GM12891 (cell line): ENCODE results near the gene MAPKBP1.

Source experiments
- DNase-seq: peaks from one replicate; pipeline ENCODE4 v3.0.0; 2011; ENCODE audit warnings: low spot score; ENCODE audit not compliant: insufficient read length
- FAIRE-seq: peaks from 2 replicates; lab custom pipeline; 2011; peaks lifted over from hg19 to GRCh38; lab: Jason Lieb, UNC
- PAX5 ChIP-seq: IDR thresholded peaks from 2 replicates; pipeline ENCODE4 v1.6.1; 2011; ENCODE audit warnings: low read length, moderate library complexity, mild to moderate bottlenecking; ENCODE audit not compliant: insufficient read depth, severe bottlenecking
- POLR2A ChIP-seq: IDR thresholded peaks from 2 replicates; pipeline ENCODE4 v1.6.1; 2011; ENCODE audit warnings: low read depth, low read length, control low read depth
- POLR2AphosphoS5 ChIP-seq: IDR thresholded peaks from 2 replicates; pipeline ENCODE4 v1.6.1; 2011; ENCODE audit warnings: low read depth, low read length, control low read depth
- POU2F2 ChIP-seq: IDR thresholded peaks from 2 replicates; pipeline ENCODE4 v1.6.1; 2011; ENCODE audit warnings: low read depth, mild to moderate bottlenecking, control low read depth, low read length, moderate library complexity
- SPI1 ChIP-seq: IDR thresholded peaks from 2 replicates; pipeline ENCODE4 v1.6.1; 2011; ENCODE audit warnings: low read depth, low read length, control low read depth
- TAF1 ChIP-seq: IDR thresholded peaks from 2 replicates; pipeline ENCODE4 v1.6.1; 2011; ENCODE audit warnings: low read depth, low read length, control low read depth

Gene MAPKBP1

GRCh38 chr15:41817327-41817726 lies 43.0 kb downstream of the MAPKBP1 start:
- TF ChIP-seq POLR2AphosphoS5 (no peak), TAF1 (no peak), POLR2A (no peak), POU2F2 (no peak), PAX5 (no peak), SPI1 (no peak)
- FAIRE-seq (no peak), DNase-seq (no peak)

GRCh38 chr15:41817781-41818180 lies 43.5 kb downstream of the MAPKBP1 start:
- no peak for DNase-seq
- FAIRE-seq = no peak
- TF ChIP-seq POLR2AphosphoS5 (no peak), SPI1 (no peak), POLR2A (no peak), POU2F2 (no peak), TAF1 (no peak), PAX5 (no peak)

GRCh38 chr15:41819455-41820050 lies 45.3 kb downstream of the MAPKBP1 start:
- TF ChIP-seq TAF1 (no peak), SPI1 (no peak), POLR2A (no peak), POU2F2 (no peak), POLR2AphosphoS5 (no peak), PAX5 (no peak)
- no peak for FAIRE-seq
- DNase-seq = no peak

GRCh38 chr15:41820791-41821423 lies 46.6 kb downstream of the MAPKBP1 start:
- DNase-seq = no peak
- TF ChIP-seq TAF1 = no peak
- FAIRE-seq = no peak

DNA sequence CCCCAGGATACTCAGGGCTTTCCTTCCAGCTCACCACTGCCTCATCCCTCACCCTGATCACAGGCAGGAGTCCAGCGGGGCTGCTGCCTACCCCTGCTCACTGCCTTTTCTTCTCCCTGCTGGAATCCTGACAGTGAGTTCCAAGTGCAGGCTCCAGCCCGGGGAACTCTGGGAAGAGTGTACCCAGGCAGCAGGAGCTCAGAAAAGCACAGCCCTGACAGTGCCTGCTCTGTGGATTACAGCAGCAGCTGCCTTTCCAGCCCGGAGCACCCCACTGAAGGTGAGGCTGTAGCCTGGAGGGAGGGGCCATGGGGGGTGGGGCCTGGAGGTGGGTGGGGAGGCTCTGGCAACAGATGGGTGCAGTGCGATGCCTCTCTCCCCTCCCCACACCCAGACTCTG lies 47.5 kb downstream of the MAPKBP1 start:
- no peak for TF ChIP-seq POU2F2
- TF ChIP-seq POLR2AphosphoS5 = no peak
- no peak for TF ChIP-seq SPI1
- no peak for TF ChIP-seq PAX5
- TF ChIP-seq POLR2A = no peak
- no peak for TF ChIP-seq TAF1
- FAIRE-seq = no peak
- no peak for DNase-seq

DNA sequence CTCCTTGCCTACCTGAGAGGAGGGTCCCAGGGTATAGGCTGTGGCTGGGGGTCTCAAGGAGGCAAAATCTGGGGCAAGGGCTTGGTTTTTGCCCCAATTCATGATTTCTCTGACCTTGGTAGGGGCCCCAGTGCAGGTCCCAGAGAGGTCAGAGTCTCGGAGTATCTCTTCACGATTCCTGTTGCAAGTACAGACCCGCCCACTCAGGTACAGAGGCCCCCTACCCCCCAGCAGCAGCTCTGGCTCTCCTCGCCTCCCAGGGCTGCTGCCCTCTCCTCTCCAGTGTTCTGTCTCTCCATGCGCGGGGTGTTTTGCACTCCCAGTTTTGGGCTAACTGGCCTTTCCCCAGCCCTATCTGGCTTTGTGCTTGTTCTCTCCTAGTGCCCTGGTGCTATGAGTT lies 48.2 kb downstream of the MAPKBP1 start:
- DNase-seq (no peak), FAIRE-seq (no peak)
- TF ChIP-seq POLR2A (no peak), POU2F2 (no peak), SPI1 (no peak), TAF1 (no peak), POLR2AphosphoS5 (no peak), PAX5 (no peak)

DNA sequence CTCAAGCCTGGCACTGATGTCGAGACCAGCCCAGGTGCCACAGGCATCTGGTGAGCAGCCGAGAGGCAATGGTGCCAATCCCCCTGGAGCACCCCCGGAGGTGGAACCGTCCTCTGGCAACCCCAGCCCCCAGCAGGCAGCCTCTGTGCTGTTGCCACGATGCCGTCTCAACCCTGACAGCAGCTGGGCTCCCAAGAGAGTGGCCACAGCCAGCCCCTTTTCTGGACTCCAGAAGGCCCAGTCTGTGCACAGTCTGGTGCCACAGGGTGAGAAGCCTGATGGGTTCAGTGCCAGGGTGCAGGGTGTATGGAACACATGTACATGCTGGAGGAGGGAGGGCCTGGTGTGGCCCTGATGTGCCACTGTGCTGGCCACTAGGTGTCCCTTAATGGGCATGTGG lies 48.7 kb downstream of the MAPKBP1 start:
- FAIRE-seq (no peak), DNase-seq (no peak)
- TF ChIP-seq POU2F2 (no peak), TAF1 (no peak), POLR2A (no peak), POLR2AphosphoS5 (no peak), PAX5 (no peak), SPI1 (no peak)

GRCh38 chr15:41823502-41823901 lies 49.2 kb downstream of the MAPKBP1 start:
- FAIRE-seq = no peak
- DNase-seq = no peak
- TF ChIP-seq TAF1 (no peak), POU2F2 (no peak), PAX5 (no peak), POLR2AphosphoS5 (no peak), POLR2A (no peak), SPI1 (no peak)

GRCh38 chr15:41824062-41824745 lies 49.9 kb downstream of the MAPKBP1 start:
- DNase-seq (no peak), FAIRE-seq (no peak)
- no peak for TF ChIP-seq TAF1
- TF ChIP-seq POLR2AphosphoS5 = no peak
- TF ChIP-seq POLR2A = no peak
- TF ChIP-seq SPI1 = no peak
- no peak for TF ChIP-seq POU2F2
- TF ChIP-seq PAX5 = no peak

- no peak for TF ChIP-seq POLR2AphosphoS5
- FAIRE-seq (no peak), DNase-seq (no peak)
Observed at GRCh38 chr15:41825145-41825544, 50.9 kb downstream of the MAPKBP1 start.

- FAIRE-seq = no peak
- TF ChIP-seq POLR2A (no peak), POU2F2 (no peak), PAX5 (no peak), TAF1 (no peak)
- no peak for DNase-seq
Observed at GRCh38 chr15:41825572-41826535, 51.6 kb downstream of the MAPKBP1 start.
